ENCODE data around the gene TOMM20. TPM values are rescaled to one million over a fixed set of nuclear protein-coding genes. Genes with fewer than 3 reads are reported as not detected.
A peak's percentile ranks its signal among the peaks of the same experiment; 100 is the strongest.

Gene TOMM20
- total RNA-seq, 1 experiment from 2014 or later, result 197 TPM

DNA sequence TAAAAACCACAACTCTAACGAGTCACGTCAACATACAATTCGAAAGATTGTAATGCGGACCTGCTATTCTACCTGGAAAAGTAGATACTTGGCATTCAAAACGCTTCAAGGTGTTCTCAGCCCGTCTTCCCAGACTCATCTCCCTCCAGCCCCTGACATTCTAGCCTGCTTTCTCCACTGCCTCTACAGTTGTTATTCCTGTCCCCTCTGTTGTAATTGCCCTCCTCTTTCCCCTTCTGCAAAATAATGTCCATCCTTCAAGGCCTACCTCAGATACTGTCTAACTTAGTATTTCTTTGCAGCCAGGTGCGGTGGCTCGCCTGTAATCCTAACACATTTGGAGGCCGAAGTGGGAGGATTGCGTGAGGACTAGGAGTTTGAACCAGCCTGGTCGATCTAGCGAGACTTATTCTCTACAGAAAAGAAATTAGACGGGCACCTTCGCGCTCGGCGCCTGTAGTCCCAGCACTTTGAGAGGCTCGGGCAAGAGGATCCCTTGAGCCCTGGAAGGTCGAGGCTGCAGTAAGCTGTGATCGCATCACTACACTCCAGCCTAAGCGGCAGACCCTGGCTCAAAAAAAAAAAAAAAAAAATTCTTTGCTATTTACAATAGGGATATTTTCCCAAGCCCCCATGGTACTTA is 33.2 kb upstream of the TOMM20 start:
- H3K4me2 ChIP-seq (ENCODE audit: insufficient read depth, insufficient read length, low read length), result peak overlapping the region; percentile 65
- peak overlapping the region; percentile 57 for H3K27ac ChIP-seq (ENCODE audit: insufficient read length, low read depth, low read length)
- H3K23ac ChIP-seq (ENCODE audit: insufficient read length, low read depth, low read length), result no peak overlapping the region
- H3K9ac ChIP-seq (ENCODE audit: extremely low read depth, insufficient read length, low read length), result peak overlapping the region; percentile 96
- H2BK15ac ChIP-seq (ENCODE audit: low read depth, low read length), result no peak overlapping the region; the same call in 1 of the 2 replicates
- H3K79me2 ChIP-seq (ENCODE audit: insufficient read depth, low read length), result no peaks in the 10 kb centered on the region; the same call in 1 of the 2 replicates
- no peak overlapping the region for H2BK120ac ChIP-seq (ENCODE audit: low read depth, low read length, poor library complexity, severe bottlenecking)
- H3K18ac ChIP-seq (ENCODE audit: insufficient read length, low read depth, low read length), result no peak overlapping the region
- DNase-seq, result no peak
- H3K27me3 ChIP-seq (ENCODE audit: insufficient read depth, low read length), result no peaks in the 10 kb centered on the region
- H2BK5ac ChIP-seq (ENCODE audit: insufficient read length, low read length), result no peak overlapping the region
- no peak overlapping the region for H2AFZ ChIP-seq (ENCODE audit: low read length)
- H3K56ac ChIP-seq (ENCODE audit: insufficient read length, low read depth, low read length), result no peak overlapping the region
- no peak overlapping the region for H3K14ac ChIP-seq (ENCODE audit: insufficient read depth, low read length)
- peaks cover 6 to 13% of the 10 kb centered on the region in 2 experiments for H3K4me1 Mint-ChIP-seq
- no peak overlapping the region for H4K8ac ChIP-seq (replicated peaks; ENCODE audit: insufficient read length, low read depth, low read length)
- H2BK12ac ChIP-seq (ENCODE audit: insufficient read length, low read depth, low read length), result no peak overlapping the region
- no peak overlapping the region for H2AK5ac ChIP-seq (ENCODE audit: insufficient read length, low read length)
- peak overlapping the region; percentile 99 for H3K4me3 Mint-ChIP-seq
- H3K27me3 Mint-ChIP-seq (ENCODE audit: low read depth), result no peaks in the 10 kb centered on the region; the same call in none of the 2 replicates
- H3K79me1 ChIP-seq (ENCODE audit: insufficient read depth, low read depth, low read length, poor library complexity, severe bottlenecking), result no peaks in the 10 kb centered on the region
- H3K9me3 ChIP-seq (ENCODE audit: control insufficient read depth, low read depth, low read length), result no peaks in the 10 kb centered on the region
- WGBS (ENCODE audit: extremely low coverage, insufficient read length, low lambda C conversion rate), result no CpG with 5 or more reads among the region's 21 CpGs
- no peaks in the 10 kb centered on the region for H3K9me3 Mint-ChIP-seq
- no peak overlapping the region for H3K4ac ChIP-seq (ENCODE audit: low read depth, low read length)
- H4K91ac ChIP-seq (ENCODE audit: insufficient read length, low read depth, low read length), result no peak overlapping the region
- peaks cover 8% of the 10 kb centered on the region for H3K23me2 ChIP-seq (ENCODE audit: insufficient read length, low read depth, low read length, poor library complexity, severe bottlenecking)
- TF ChIP-seq, protein P1, sequence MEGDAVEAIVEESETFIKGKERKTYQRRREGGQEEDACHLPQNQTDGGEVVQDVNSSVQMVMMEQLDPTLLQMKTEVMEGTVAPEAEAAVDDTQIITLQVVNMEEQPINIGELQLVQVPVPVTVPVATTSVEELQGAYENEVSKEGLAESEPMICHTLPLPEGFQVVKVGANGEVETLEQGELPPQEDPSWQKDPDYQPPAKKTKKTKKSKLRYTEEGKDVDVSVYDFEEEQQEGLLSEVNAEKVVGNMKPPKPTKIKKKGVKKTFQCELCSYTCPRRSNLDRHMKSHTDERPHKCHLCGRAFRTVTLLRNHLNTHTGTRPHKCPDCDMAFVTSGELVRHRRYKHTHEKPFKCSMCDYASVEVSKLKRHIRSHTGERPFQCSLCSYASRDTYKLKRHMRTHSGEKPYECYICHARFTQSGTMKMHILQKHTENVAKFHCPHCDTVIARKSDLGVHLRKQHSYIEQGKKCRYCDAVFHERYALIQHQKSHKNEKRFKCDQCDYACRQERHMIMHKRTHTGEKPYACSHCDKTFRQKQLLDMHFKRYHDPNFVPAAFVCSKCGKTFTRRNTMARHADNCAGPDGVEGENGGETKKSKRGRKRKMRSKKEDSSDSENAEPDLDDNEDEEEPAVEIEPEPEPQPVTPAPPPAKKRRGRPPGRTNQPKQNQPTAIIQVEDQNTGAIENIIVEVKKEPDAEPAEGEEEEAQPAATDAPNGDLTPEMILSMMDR (conservative IDR thresholded peaks at IDR 0.05), result no peak
- peaks cover 6 to 16% (median 9%) of the 10 kb centered on the region in 3 experiments; a peak in 5 of 7 replicates for H3K36me3 Mint-ChIP-seq (ENCODE audit: insufficient read depth in 1 of 3, low read depth in 3 of 3)
- no peaks in the 10 kb centered on the region for H3K4me1 ChIP-seq (ENCODE audit: insufficient read depth, low read length)
- H4K20me1 ChIP-seq (ENCODE audit: control insufficient read depth, insufficient read depth, insufficient read length), result no peaks in the 10 kb centered on the region
- H3K27ac Mint-ChIP-seq, result peak overlapping the region; percentile 96 to 100 (median 99); a peak in 6 of 7 replicates
- H3T11ph ChIP-seq (ENCODE audit: low read length), result no peak overlapping the region
- H4K5ac ChIP-seq (ENCODE audit: insufficient read length, low read depth, low read length), result no peak overlapping the region
- no peak overlapping the region for H2BK20ac ChIP-seq (ENCODE audit: low read depth, low read length, poor library complexity, severe bottlenecking)

Measured in H9 (cell line).